Stromal cell of bone marrow (primary cell): ENCODE measurements around the gene PLD6.
A peak's percentile ranks its signal among the peaks of the same experiment; 100 is the strongest.
"Not testable (repeated sequence)": the region's sequence is repeated elsewhere in the genome, so short reads cannot be mapped to it uniquely, and the experiment has no call there.

ENCODE experiments used
- DNase-seq: peaks from one replicate; pipeline ENCODE4 v3.0.0-alpha.2; 2012; ENCODE audit warnings: low read depth

Gene PLD6

GRCh38 chr17:17200831-17201230, 5.3 kb downstream of the PLD6 start:
- no peak for DNase-seq

GRCh38 chr17:17200311-17200710, 5.8 kb downstream of the PLD6 start:
- DNase-seq, result no peak

- DNase-seq, result no peak
These were observed 7.9 kb downstream of the PLD6 start for GRCh38 chr17:17198281-17198680.

GRCh38 chr17:17196776-17197175, 9.4 kb downstream of the PLD6 start:
- peak; percentile 6 for DNase-seq

- not testable (repeated sequence) for DNase-seq
These were observed 10.7 kb downstream of the PLD6 start for GRCh38 chr17:17195466-17195865.

GRCh38 chr17:17191961-17192381, 14.2 kb downstream of the PLD6 start:
- DNase-seq, result no peak

GRCh38 chr17:17191346-17191792, 14.8 kb downstream of the PLD6 start:
- peak; percentile 37 for DNase-seq

GRCh38 chr17:17190188-17190587, 15.9 kb downstream of the PLD6 start:
- no peak for DNase-seq

GRCh38 chr17:17189559-17189958, 16.6 kb downstream of the PLD6 start:
- DNase-seq, result no peak

GRCh38 chr17:17188586-17188985, 17.5 kb downstream of the PLD6 start:
- DNase-seq, result no peak

GRCh38 chr17:17186551-17187505, 19.3 kb downstream of the PLD6 start:
- no peak for DNase-seq

- no peak for DNase-seq
These were observed 20.1 kb downstream of the PLD6 start for GRCh38 chr17:17186051-17186450.

GRCh38 chr17:17184985-17185757, 21.0 kb downstream of the PLD6 start:
- not testable (repeated sequence) for DNase-seq

- DNase-seq, result no peak
These were observed 22.4 kb downstream of the PLD6 start for GRCh38 chr17:17183744-17184143.

- no peak for DNase-seq
These were observed 23.5 kb downstream of the PLD6 start for GRCh38 chr17:17182598-17183136.

- DNase-seq, result no peak
These were observed 24.2 kb downstream of the PLD6 start for GRCh38 chr17:17181666-17182597.

GRCh38 chr17:17180741-17181525, 25.2 kb downstream of the PLD6 start:
- DNase-seq, result no peak

GRCh38 chr17:17180141-17180603, 26.0 kb downstream of the PLD6 start:
- DNase-seq, result no peak

- DNase-seq, result no peak
These were observed 26.7 kb downstream of the PLD6 start for GRCh38 chr17:17179371-17179827.

GRCh38 chr17:17177176-17177575, 29.0 kb downstream of the PLD6 start:
- no peak for DNase-seq
